Measurements from ENCODE around the gene FBH1. TPM values are rescaled to one million over a fixed set of nuclear protein-coding genes. Genes with fewer than 3 reads are reported as not detected.

The FBH1 gene
- total and polyA plus RNA-seq, 9 of the 15 experiments (the other 6 are each of a cell fraction or from before 2014, with no cell fraction given): 13.4 to 108 (median 77.8) TPM

GRCh38 chr10:5940807-5941218 lies 50.8 kb downstream of the FBH1 start (continued):
- TF ChIP-seq NFRKB (IDR thresholded peaks at IDR 0.05; ENCODE audit: low read depth) (peak; percentile 35; the same call in 1 of the 2 replicates), ATF1 (CRISPR knock-in tag; IDR thresholded peaks at IDR 0.05) (no peak), ATF1 (tag; IDR thresholded peaks at IDR 0.05) (peak; percentile 79), CREM (IDR thresholded peaks at IDR 0.05; ENCODE audit: low read depth) (peak; percentile 81), ARID1B (IDR thresholded peaks at IDR 0.05) (peak; percentile 90), ZNF592 (IDR thresholded peaks at IDR 0.05) (peak; percentile 77), ZMIZ1 (IDR thresholded peaks at IDR 0.05; ENCODE audit: low read depth in 2 of 2, low read length in 2 of 2) (no peak), ZC3H8 (IDR thresholded peaks at IDR 0.05) (no peak), ESRRB (CRISPR knock-in tag; IDR thresholded peaks at IDR 0.05; ENCODE audit: borderline replicate concordance) (no peak), MAFK (IDR thresholded peaks at IDR 0.05; ENCODE audit: low read length) (no peak; the same call in 1 of the 2 replicates), CREB3L1 (IDR thresholded peaks at IDR 0.05; ENCODE audit: borderline replicate concordance, low read depth) (peak; percentile 89), C11orf30 (IDR thresholded peaks at IDR 0.05; ENCODE audit: low read depth) (peak; percentile 36; the same call in 1 of the 2 replicates), GATAD2A (IDR thresholded peaks at IDR 0.05) (peak; percentile 46; the same call in 1 of the 2 replicates), TEAD4 (IDR thresholded peaks at IDR 0.05; ENCODE audit: low read length) (peak; percentile 75), TEAD4 (CRISPR knock-in tag; IDR thresholded peaks at IDR 0.05; ENCODE audit: borderline replicate concordance) (no peak), SMAD4 (CRISPR knock-in tag; conservative IDR thresholded peaks at IDR 0.05) (peak; percentile 43; the same call in 1 of the 2 replicates), MLLT1 (IDR thresholded peaks at IDR 0.05) (peak; percentile 26 to 82; a peak in 1 of 4 replicates), SMARCC2 (IDR thresholded peaks at IDR 0.05; ENCODE audit: low read depth) (peak; percentile 55; the same call in 1 of the 2 replicates), MECOM (CRISPR knock-in tag; IDR thresholded peaks at IDR 0.05) (no peak), CBFA2T2 (conservative IDR thresholded peaks at IDR 0.05) (peak; percentile 74), WHSC1 (IDR thresholded peaks at IDR 0.05; ENCODE audit: low read length) (no peak)

All from K562 (cell line).